Measurements from ENCODE around the gene DNAJB11.

The DNAJB11 gene

GRCh38 chr3:186570096-186570940, at the start of gene DNAJB11:
Gene DNAJB11, plus strand, starts transcription at chr3:186570720. Its CDS starts 178 bp downstream, at chr3:186570898.
- DNase-seq (ENCODE audit: low read depth, low spot score): peak; percentile 100
- H3K27me3 ChIP-seq (ENCODE audit: insufficient read depth, insufficient read length): no peaks in the 10 kb centered on the region

GRCh38 chr3:186520957-186521842, 49.3 kb upstream of the DNAJB11 start:
- Histone ChIP-seq H3K4me3 (ENCODE audit: insufficient read length, low read depth) (no peak overlapping the region), H3K27me3 (ENCODE audit: insufficient read depth, insufficient read length) (no peaks in the 10 kb centered on the region), H3K4me1 (ENCODE audit: insufficient read depth, insufficient read length) (peaks cover 4% of the 10 kb centered on the region), H3K9ac (ENCODE audit: insufficient read length, low read depth) (no peak overlapping the region), H3K9me3 (ENCODE audit: insufficient read depth, low read length) (no peaks in the 10 kb centered on the region), H3K36me3 (ENCODE audit: insufficient read depth, insufficient read length, low read length) (no peaks in the 10 kb centered on the region)
- TF ChIP-seq YY1 (IDR thresholded peaks at IDR 0.05; ENCODE audit: insufficient read depth, insufficient read length) (no peak), ZNF274 (IDR thresholded peaks at IDR 0.05; ENCODE audit: low read depth, low read length) (no peak), SUZ12 (IDR thresholded peaks at IDR 0.05; ENCODE audit: extremely low read depth, insufficient read depth, insufficient read length) (no peak)
- no peak for DNase-seq (ENCODE audit: low read depth, low spot score)

More at GRCh38 chr3:186570096-186570940, at the start of gene DNAJB11:
- peak within 1 kb of the TSS; percentile 92 for H3K9ac ChIP-seq (ENCODE audit: insufficient read length, low read depth)
- no peaks in the 10 kb centered on the region for H3K9me3 ChIP-seq (ENCODE audit: insufficient read depth, low read length)
- peaks cover 37% of the 10 kb centered on the region for H3K36me3 ChIP-seq (ENCODE audit: insufficient read depth, insufficient read length, low read length)
- no peaks in the 10 kb centered on the region for H3K4me1 ChIP-seq (ENCODE audit: insufficient read depth, insufficient read length)
- TF ChIP-seq SUZ12 (IDR thresholded peaks at IDR 0.05; ENCODE audit: extremely low read depth, insufficient read depth, insufficient read length) (no peak), YY1 (IDR thresholded peaks at IDR 0.05; ENCODE audit: insufficient read depth, insufficient read length) (no peak), ZNF274 (IDR thresholded peaks at IDR 0.05; ENCODE audit: low read depth, low read length) (no peak)
- H3K4me3 ChIP-seq (ENCODE audit: insufficient read length, low read depth): peak within 1 kb of the TSS; percentile 92

- Histone ChIP-seq H3K27me3 (ENCODE audit: insufficient read depth, insufficient read length) (no peaks in the 10 kb centered on the region), H3K4me1 (ENCODE audit: insufficient read depth, insufficient read length) (peaks cover 4% of the 10 kb centered on the region), H3K9ac (ENCODE audit: insufficient read length, low read depth) (no peak overlapping the region), H3K36me3 (ENCODE audit: insufficient read depth, insufficient read length, low read length) (no peaks in the 10 kb centered on the region), H3K4me3 (ENCODE audit: insufficient read length, low read depth) (no peak overlapping the region), H3K9me3 (ENCODE audit: insufficient read depth, low read length) (no peaks in the 10 kb centered on the region)
- TF ChIP-seq SUZ12 (IDR thresholded peaks at IDR 0.05; ENCODE audit: extremely low read depth, insufficient read depth, insufficient read length) (no peak), ZNF274 (IDR thresholded peaks at IDR 0.05; ENCODE audit: low read depth, low read length) (no peak), YY1 (IDR thresholded peaks at IDR 0.05; ENCODE audit: insufficient read depth, insufficient read length) (no peak)
- DNase-seq (ENCODE audit: low read depth, low spot score): no peak
Measured at GRCh38 chr3:186523022-186523421, 47.5 kb upstream of the DNAJB11 start.

- Histone ChIP-seq H3K9ac (ENCODE audit: insufficient read length, low read depth) (no peak overlapping the region), H3K27me3 (ENCODE audit: insufficient read depth, insufficient read length) (no peaks in the 10 kb centered on the region), H3K36me3 (ENCODE audit: insufficient read depth, insufficient read length, low read length) (no peaks in the 10 kb centered on the region), H3K4me3 (ENCODE audit: insufficient read length, low read depth) (no peak overlapping the region), H3K4me1 (ENCODE audit: insufficient read depth, insufficient read length) (peaks cover 4% of the 10 kb centered on the region), H3K9me3 (ENCODE audit: insufficient read depth, low read length) (no peaks in the 10 kb centered on the region)
- TF ChIP-seq YY1 (IDR thresholded peaks at IDR 0.05; ENCODE audit: insufficient read depth, insufficient read length) (no peak), ZNF274 (IDR thresholded peaks at IDR 0.05; ENCODE audit: low read depth, low read length) (no peak), SUZ12 (IDR thresholded peaks at IDR 0.05; ENCODE audit: extremely low read depth, insufficient read depth, insufficient read length) (no peak)
- no peak for DNase-seq (ENCODE audit: low read depth, low spot score)
Measured at GRCh38 chr3:186523434-186523833, 47.1 kb upstream of the DNAJB11 start.

GRCh38 chr3:186524616-186525015, 45.9 kb upstream of the DNAJB11 start:
- Histone ChIP-seq H3K4me1 (ENCODE audit: insufficient read depth, insufficient read length) (no peaks in the 10 kb centered on the region), H3K36me3 (ENCODE audit: insufficient read depth, insufficient read length, low read length) (no peaks in the 10 kb centered on the region), H3K27me3 (ENCODE audit: insufficient read depth, insufficient read length) (no peaks in the 10 kb centered on the region), H3K9ac (ENCODE audit: insufficient read length, low read depth) (no peak overlapping the region), H3K9me3 (ENCODE audit: insufficient read depth, low read length) (no peaks in the 10 kb centered on the region), H3K4me3 (ENCODE audit: insufficient read length, low read depth) (no peak overlapping the region)
- TF ChIP-seq SUZ12 (IDR thresholded peaks at IDR 0.05; ENCODE audit: extremely low read depth, insufficient read depth, insufficient read length) (no peak), ZNF274 (IDR thresholded peaks at IDR 0.05; ENCODE audit: low read depth, low read length) (no peak), YY1 (IDR thresholded peaks at IDR 0.05; ENCODE audit: insufficient read depth, insufficient read length) (no peak)
- no peak for DNase-seq (ENCODE audit: low read depth, low spot score)

GRCh38 chr3:186525369-186526255, 44.9 kb upstream of the DNAJB11 start:
- DNase-seq (ENCODE audit: low read depth, low spot score): no peak
- no peak overlapping the region for H3K4me3 ChIP-seq (ENCODE audit: insufficient read length, low read depth)
- H3K9ac ChIP-seq (ENCODE audit: insufficient read length, low read depth): no peak overlapping the region
- no peaks in the 10 kb centered on the region for H3K36me3 ChIP-seq (ENCODE audit: insufficient read depth, insufficient read length, low read length)
- no peaks in the 10 kb centered on the region for H3K9me3 ChIP-seq (ENCODE audit: insufficient read depth, low read length)
- no peaks in the 10 kb centered on the region for H3K27me3 ChIP-seq (ENCODE audit: insufficient read depth, insufficient read length)
- no peak for TF ChIP-seq SUZ12 (IDR thresholded peaks at IDR 0.05; ENCODE audit: extremely low read depth, insufficient read depth, insufficient read length)
- no peak for TF ChIP-seq ZNF274 (IDR thresholded peaks at IDR 0.05; ENCODE audit: low read depth, low read length)
- no peak for TF ChIP-seq YY1 (IDR thresholded peaks at IDR 0.05; ENCODE audit: insufficient read depth, insufficient read length)
- H3K4me1 ChIP-seq (ENCODE audit: insufficient read depth, insufficient read length): no peaks in the 10 kb centered on the region

All from NT2/D1 (cell line).